Loucy (cell line): ENCODE measurements around the gene ACOXL.

ENCODE experiments used
- H2AFZ ChIP-seq: fragments of 200-600 bp; sonication (generic); 2 replicates; pipeline ENCODE4 v1.6.0; 2016; ENCODE audit warnings: antibody characterized with exemption, mild to moderate bottlenecking, low read length, moderate library complexity
- H3F3A ChIP-seq: fragments of 200-600 bp; 2 replicates; pipeline ENCODE4 v1.6.0; 2016; ENCODE audit warnings: antibody characterized with exemption, low read depth, mild to moderate bottlenecking
- H3K27me3 ChIP-seq: fragments of 200-600 bp; sonication (generic); 2 replicates; pipeline ENCODE4 v1.6.1; 2014; ENCODE audit warnings: low read length, mild to moderate bottlenecking; ENCODE audit not compliant: insufficient read depth, poor library complexity, severe bottlenecking
- H3K36me3 ChIP-seq: fragments of 200-600 bp; sonication (generic); 2 replicates; pipeline ENCODE4 v1.6.1; 2016; ENCODE audit warnings: low read length; ENCODE audit not compliant: insufficient read depth
- H3K4me1 ChIP-seq: fragments of 200-600 bp; sonication (generic); 2 replicates; pipeline ENCODE4 v1.5.1; 2014; ENCODE audit warnings: low read length, mild to moderate bottlenecking; ENCODE audit not compliant: insufficient read depth, poor library complexity, severe bottlenecking
- H3K4me2 ChIP-seq: fragments of 200-600 bp; sonication (generic); 2 replicates; pipeline ENCODE4 v1.6.0; 2014; ENCODE audit warnings: antibody characterized with exemption, low read length, low read depth, mild to moderate bottlenecking; ENCODE audit not compliant: poor library complexity, severe bottlenecking
- H3K4me3 ChIP-seq: fragments of 200-600 bp; sonication (generic); 2 replicates; pipeline ENCODE4 v1.5.1; 2014; ENCODE audit warnings: low read length, mild to moderate bottlenecking, mixed read lengths; ENCODE audit not compliant: poor library complexity, severe bottlenecking
- H3K79me2 ChIP-seq: fragments of 200-600 bp; sonication (generic); 2 replicates; pipeline ENCODE4 v1.6.1; 2014; ENCODE audit warnings: low read length; ENCODE audit not compliant: insufficient read depth
- H3K9ac ChIP-seq: fragments of 200-600 bp; sonication (generic); 2 replicates; pipeline ENCODE4 v1.6.0; 2014; ENCODE audit warnings: mild to moderate bottlenecking, low read depth, low read length, moderate library complexity; ENCODE audit not compliant: poor library complexity, severe bottlenecking
- H3K9me2 ChIP-seq: fragments of 200-600 bp; sonication (generic); replicated peaks from 2 replicates; pipeline ENCODE4 v1.6.1; 2016; ENCODE audit warnings: low read depth, low read length, mixed read lengths
- H3K9me3 ChIP-seq: fragments of 200-600 bp; sonication (generic); 2 replicates; pipeline ENCODE4 v1.6.1; 2014; ENCODE audit warnings: mild to moderate bottlenecking, antibody characterized with exemption, low read length, low read depth; ENCODE audit not compliant: insufficient read depth
- H4K20me1 ChIP-seq: fragments of 200-600 bp; sonication (generic); 2 replicates; pipeline ENCODE4 v1.6.0; 2014; ENCODE audit warnings: antibody characterized with exemption, low read length, mild to moderate bottlenecking; ENCODE audit not compliant: insufficient read depth, poor library complexity, severe bottlenecking
- EZH2phosphoT487 ChIP-seq: fragments of 200-600 bp; IDR thresholded peaks from 2 replicates; pipeline ENCODE4 v1.6.1; 2018; ENCODE audit warnings: antibody characterized with exemption, mild to moderate bottlenecking, moderate library complexity, borderline replicate concordance
- TF ChIP-seq, protein P1 (sequence below): fragments of 200-600 bp; sonication (generic); conservative IDR thresholded peaks from 2 replicates; pipeline ENCODE4 v1.5.1; 2014; ENCODE audit warnings: mild to moderate bottlenecking, antibody characterized with exemption, low read length

Gene ACOXL

DNA sequence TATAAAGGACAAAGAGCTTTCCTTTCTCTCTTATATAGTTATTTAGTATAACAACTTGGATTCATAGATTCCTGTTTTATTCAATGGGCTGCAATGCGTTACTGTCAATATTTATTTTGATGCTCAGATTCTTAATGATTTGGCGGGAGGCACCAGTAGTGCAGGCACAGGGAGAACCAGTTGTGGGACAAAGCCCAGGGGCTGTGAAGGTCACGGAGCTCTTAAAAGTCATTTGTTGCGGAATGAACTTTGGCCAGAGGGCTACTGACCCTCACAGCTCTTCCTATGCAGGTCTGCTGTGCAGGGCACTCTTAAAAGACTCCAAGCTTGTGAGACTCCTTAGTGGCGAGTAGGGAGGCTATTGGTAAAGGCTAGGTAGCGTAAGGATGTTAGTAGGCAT lies 422.4 kb downstream of the ACOXL start:
- Histone ChIP-seq H3K36me3 (peaks cover 47% of the 10 kb centered on the region; the same call in 1 of the 2 replicates), H3K9me3 (no peaks in the 10 kb centered on the region), H4K20me1 (no peaks in the 10 kb centered on the region), H3K9ac (no peak overlapping the region), H3K79me2 (peaks cover 5% of the 10 kb centered on the region; the same call in 1 of the 2 replicates), H3K4me2 (no peak overlapping the region), H3K27me3 (no peaks in the 10 kb centered on the region), H3F3A (no peaks in the 10 kb centered on the region), H3K9me2 (no peaks in the 10 kb centered on the region), H3K4me1 (no peaks in the 10 kb centered on the region), H3K4me3 (no peak overlapping the region), H2AFZ (no peak overlapping the region)
- TF ChIP-seq, protein P1, sequence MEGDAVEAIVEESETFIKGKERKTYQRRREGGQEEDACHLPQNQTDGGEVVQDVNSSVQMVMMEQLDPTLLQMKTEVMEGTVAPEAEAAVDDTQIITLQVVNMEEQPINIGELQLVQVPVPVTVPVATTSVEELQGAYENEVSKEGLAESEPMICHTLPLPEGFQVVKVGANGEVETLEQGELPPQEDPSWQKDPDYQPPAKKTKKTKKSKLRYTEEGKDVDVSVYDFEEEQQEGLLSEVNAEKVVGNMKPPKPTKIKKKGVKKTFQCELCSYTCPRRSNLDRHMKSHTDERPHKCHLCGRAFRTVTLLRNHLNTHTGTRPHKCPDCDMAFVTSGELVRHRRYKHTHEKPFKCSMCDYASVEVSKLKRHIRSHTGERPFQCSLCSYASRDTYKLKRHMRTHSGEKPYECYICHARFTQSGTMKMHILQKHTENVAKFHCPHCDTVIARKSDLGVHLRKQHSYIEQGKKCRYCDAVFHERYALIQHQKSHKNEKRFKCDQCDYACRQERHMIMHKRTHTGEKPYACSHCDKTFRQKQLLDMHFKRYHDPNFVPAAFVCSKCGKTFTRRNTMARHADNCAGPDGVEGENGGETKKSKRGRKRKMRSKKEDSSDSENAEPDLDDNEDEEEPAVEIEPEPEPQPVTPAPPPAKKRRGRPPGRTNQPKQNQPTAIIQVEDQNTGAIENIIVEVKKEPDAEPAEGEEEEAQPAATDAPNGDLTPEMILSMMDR: no peak
- TF ChIP-seq EZH2phosphoT487: no peak

DNA sequence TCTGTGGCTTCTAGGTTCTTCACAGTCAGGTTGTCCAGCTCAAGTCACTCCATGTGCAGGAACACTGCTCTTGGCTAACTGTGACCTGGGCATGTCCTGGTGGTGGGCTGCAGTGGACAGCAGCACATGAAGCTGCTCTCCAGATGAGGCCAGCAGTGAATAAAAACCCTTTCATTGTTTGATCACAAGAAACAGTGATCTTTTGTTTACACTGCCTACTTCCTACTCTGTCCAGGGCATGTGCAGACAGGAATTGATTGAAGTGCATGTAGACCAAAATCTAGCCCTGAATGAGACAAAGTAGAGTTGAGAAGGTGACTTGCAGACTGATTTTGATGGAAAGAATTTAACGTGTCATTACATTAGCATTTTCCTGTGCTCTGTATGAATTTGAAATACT lies 423.2 kb downstream of the ACOXL start:
- Histone ChIP-seq H3K4me3 (no peak overlapping the region), H3K4me1 (no peaks in the 10 kb centered on the region), H2AFZ (no peak overlapping the region), H3K36me3 (peaks cover 43% of the 10 kb centered on the region; the same call in 1 of the 2 replicates), H3K79me2 (peaks cover under 1% of the 10 kb centered on the region; the same call in 1 of the 2 replicates), H3K9me2 (no peaks in the 10 kb centered on the region), H3K27me3 (no peaks in the 10 kb centered on the region), H3K4me2 (no peak overlapping the region), H3F3A (no peaks in the 10 kb centered on the region), H3K9ac (no peak overlapping the region), H4K20me1 (no peaks in the 10 kb centered on the region), H3K9me3 (no peaks in the 10 kb centered on the region)
- TF ChIP-seq EZH2phosphoT487: no peak
- TF ChIP-seq, protein P1: no peak

DNA sequence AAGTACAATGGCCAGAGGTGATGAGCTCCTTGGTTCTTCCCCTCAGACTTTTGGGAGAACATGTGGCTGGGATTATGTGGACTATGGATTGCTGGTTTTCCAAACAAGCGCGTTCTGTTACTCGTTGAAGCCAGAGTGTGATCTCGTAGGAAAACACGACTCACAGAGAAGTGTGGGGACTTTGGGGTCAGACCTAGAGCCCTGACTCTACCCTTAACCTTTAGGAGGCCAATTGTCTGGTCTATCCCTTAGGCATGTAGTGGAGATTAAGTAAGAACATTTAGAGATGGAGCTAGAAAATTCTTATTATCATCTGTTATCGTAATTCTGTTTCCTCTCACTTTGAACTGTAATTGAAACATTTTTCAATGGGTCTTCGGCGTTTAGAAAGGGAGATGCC lies 424.2 kb downstream of the ACOXL start:
- Histone ChIP-seq H3K79me2 (no peaks in the 10 kb centered on the region; the same call in 1 of the 2 replicates), H3K36me3 (peaks cover 46% of the 10 kb centered on the region; the same call in 1 of the 2 replicates)

More for the DNA sequence above, 424.2 kb downstream of the ACOXL start:
- Histone ChIP-seq H3K9me2 (no peaks in the 10 kb centered on the region), H3K9ac (no peak overlapping the region), H3K4me3 (no peak overlapping the region), H4K20me1 (no peaks in the 10 kb centered on the region), H2AFZ (no peak overlapping the region), H3K4me1 (no peaks in the 10 kb centered on the region), H3K27me3 (no peaks in the 10 kb centered on the region), H3K4me2 (no peak overlapping the region), H3K9me3 (no peaks in the 10 kb centered on the region), H3F3A (no peaks in the 10 kb centered on the region)
- TF ChIP-seq, protein P1: no peak
- no peak for TF ChIP-seq EZH2phosphoT487
